ENCODE results near the gene ARRB2. TPM values are rescaled to one million over a fixed set of nuclear protein-coding genes. Genes with fewer than 3 reads are reported as not detected.

ARRB2 gene
- total RNA-seq (2022; extraction: Qiagen RNA extraction), result 47.6 to 69.4 TPM (median 56.5 TPM) in 5 replicates

DNA sequence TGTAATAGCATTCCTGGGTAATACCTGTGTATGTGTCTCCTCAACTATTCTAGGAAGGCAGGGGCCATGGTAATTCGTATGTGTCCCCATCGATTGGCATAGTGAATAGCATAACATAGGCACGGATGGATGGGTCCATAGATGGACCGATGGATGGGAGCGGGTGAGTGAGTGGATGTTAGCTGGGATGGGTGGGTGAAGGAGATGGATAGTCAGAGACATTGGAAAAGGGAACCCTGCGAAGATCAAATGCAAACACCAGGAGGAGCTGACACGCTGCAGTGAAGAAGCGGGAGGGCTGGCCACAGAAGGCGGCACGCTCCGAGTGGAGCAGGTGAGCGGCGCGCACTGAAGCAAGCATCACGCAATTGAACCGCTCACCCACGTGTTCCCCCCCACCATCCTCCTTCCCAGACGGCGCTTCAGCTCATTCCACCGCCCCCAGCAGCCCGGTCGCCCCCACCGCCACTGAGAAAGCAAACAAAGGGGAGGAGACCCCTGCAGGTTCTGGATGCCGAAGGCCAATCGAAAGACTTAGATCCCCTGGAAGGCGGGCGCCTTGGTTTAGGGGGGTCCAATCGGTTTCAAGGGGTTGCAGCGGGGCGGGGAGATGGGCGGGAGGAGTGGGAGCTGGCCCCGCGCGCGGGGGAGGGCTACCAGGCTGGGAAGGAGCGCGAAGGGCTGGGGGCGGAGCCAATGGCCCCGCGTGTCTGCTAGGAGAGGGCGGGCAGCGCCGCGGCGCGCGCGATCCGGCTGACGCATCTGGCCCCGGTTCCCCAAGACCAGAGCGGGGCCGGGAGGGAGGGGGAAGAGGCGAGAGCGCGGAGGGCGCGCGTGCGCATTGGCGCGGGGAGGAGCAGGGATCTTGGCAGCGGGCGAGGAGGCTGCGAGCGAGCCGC lies at the start of gene ARRB2:
ARRB2 (plus strand) TSS at position 839 of the 899 bp plus-strand sequence. CDS start 90 bp downstream, outside the sequence.

GRCh38 chr17:4739122-4740024 lies 28.9 kb downstream of the ARRB2 start, which contains the start of the genes CXCL16 and ZMYND15:
CXCL16 (minus strand) TSS chr17:4739928; CDS start chr17:4739339, 589 bp downstream.
ZMYND15 (plus strand) TSS chr17:4739833; CDS start chr17:4740549, 716 bp downstream.

Other genes with a start within 250 kb of the ARRB2 start
- gene SPNS2, start 211.8 kb upstream of the ARRB2 start, total RNA-seq (2022; extraction: Qiagen RNA extraction), result 7.6 to 15.2 TPM (median 10.6 TPM) in 5 replicates
- 86.4 to 111 TPM (median 102 TPM) in 5 replicates for gene MYBBP1A, start 155.2 kb upstream of the ARRB2 start, total RNA-seq (2022; extraction: Qiagen RNA extraction)
- gene GGT6, start 150.1 kb upstream of the ARRB2 start, total RNA-seq (2022; extraction: Qiagen RNA extraction), result not detected in 5 replicates
- gene SMTNL2, start 126.1 kb upstream of the ARRB2 start, total RNA-seq (2022; extraction: Qiagen RNA extraction), result 0.15 to 0.97 TPM (median 0.36 TPM) in 5 replicates
- 0.10 to 0.28 TPM (median 0.14 TPM) in 4 of 5 replicates, not detected in the other for gene ALOX15, start 69.0 kb upstream of the ARRB2 start, total RNA-seq (2022; extraction: Qiagen RNA extraction)
- gene PELP1, start 6.5 kb upstream of the ARRB2 start, total RNA-seq (2022; extraction: Qiagen RNA extraction), result 57.8 to 78.2 TPM (median 70.6 TPM) in 5 replicates
- 39.8 to 43.6 TPM (median 40.8 TPM) in 5 replicates for gene MED11, start 20.8 kb downstream of the ARRB2 start, total RNA-seq (2022; extraction: Qiagen RNA extraction)
- gene ZMYND15, start 29.2 kb downstream of the ARRB2 start, total RNA-seq (2022; extraction: Qiagen RNA extraction), result 0.24 to 0.69 TPM (median 0.32 TPM) in 5 replicates
- gene CXCL16, start 29.3 kb downstream of the ARRB2 start, total RNA-seq (2022; extraction: Qiagen RNA extraction), result 15.4 to 20.3 TPM (median 16.8 TPM) in 5 replicates
- gene TM4SF5, start 61.3 kb downstream of the ARRB2 start, total RNA-seq (2022; extraction: Qiagen RNA extraction), result 0.50 to 1.3 TPM (median 0.73 TPM) in 5 replicates
- gene VMO1, start 75.7 kb downstream of the ARRB2 start, total RNA-seq (2022; extraction: Qiagen RNA extraction), result 0.68 to 1.6 TPM (median 0.81 TPM) in 5 replicates
- not detected in 5 replicates for gene GLTPD2, start 78.3 kb downstream of the ARRB2 start, total RNA-seq (2022; extraction: Qiagen RNA extraction)
- gene PSMB6, start 85.5 kb downstream of the ARRB2 start, total RNA-seq (2022; extraction: Qiagen RNA extraction), result 471 to 505 TPM (median 471 TPM) in 5 replicates
- 21.4 to 28.4 TPM (median 23.8 TPM) in 5 replicates for gene PLD2, start 96.5 kb downstream of the ARRB2 start, total RNA-seq (2022; extraction: Qiagen RNA extraction)
- 44.8 to 62.1 TPM (median 56.2 TPM) in 5 replicates for gene MINK1, start 122.7 kb downstream of the ARRB2 start, total RNA-seq (2022; extraction: Qiagen RNA extraction)
- 0.16 to 0.48 TPM (median 0.28 TPM) in 5 replicates for gene C17orf107, start 188.9 kb downstream of the ARRB2 start, total RNA-seq (2022; extraction: Qiagen RNA extraction)
- 0.10 TPM in 1 of 5 replicates, not detected in the others for gene CHRNE, start 192.5 kb downstream of the ARRB2 start, total RNA-seq (2022; extraction: Qiagen RNA extraction)
- gene GP1BA, start 221.6 kb downstream of the ARRB2 start, total RNA-seq (2022; extraction: Qiagen RNA extraction), result not detected in 5 replicates
- 52.9 to 74.2 TPM (median 68.7 TPM) in 5 replicates for gene SLC25A11, start 229.4 kb downstream of the ARRB2 start, total RNA-seq (2022; extraction: Qiagen RNA extraction)
- gene RNF167, start 229.6 kb downstream of the ARRB2 start, total RNA-seq (2022; extraction: Qiagen RNA extraction), result 98.8 to 148 TPM (median 117 TPM) in 5 replicates
- gene PFN1, start 237.9 kb downstream of the ARRB2 start, total RNA-seq (2022; extraction: Qiagen RNA extraction), result 2,509 to 3,080 TPM (median 2,785 TPM) in 5 replicates
- 45.6 to 55.1 TPM (median 48.1 TPM) in 5 replicates for gene ENO3, start 240.5 kb downstream of the ARRB2 start, total RNA-seq (2022; extraction: Qiagen RNA extraction)

All from A549 treated with Mapracorat at 1 μM for 4 hours (cell line).